ENCODE results near the gene KNDC1. TPM values are rescaled to one million over a fixed set of nuclear protein-coding genes. Genes with fewer than 3 reads are reported as not detected.

The KNDC1 gene
- polyA plus RNA-seq, 4 donors = 0.37 to 18.6 TPM; not detected in 2

DNA sequence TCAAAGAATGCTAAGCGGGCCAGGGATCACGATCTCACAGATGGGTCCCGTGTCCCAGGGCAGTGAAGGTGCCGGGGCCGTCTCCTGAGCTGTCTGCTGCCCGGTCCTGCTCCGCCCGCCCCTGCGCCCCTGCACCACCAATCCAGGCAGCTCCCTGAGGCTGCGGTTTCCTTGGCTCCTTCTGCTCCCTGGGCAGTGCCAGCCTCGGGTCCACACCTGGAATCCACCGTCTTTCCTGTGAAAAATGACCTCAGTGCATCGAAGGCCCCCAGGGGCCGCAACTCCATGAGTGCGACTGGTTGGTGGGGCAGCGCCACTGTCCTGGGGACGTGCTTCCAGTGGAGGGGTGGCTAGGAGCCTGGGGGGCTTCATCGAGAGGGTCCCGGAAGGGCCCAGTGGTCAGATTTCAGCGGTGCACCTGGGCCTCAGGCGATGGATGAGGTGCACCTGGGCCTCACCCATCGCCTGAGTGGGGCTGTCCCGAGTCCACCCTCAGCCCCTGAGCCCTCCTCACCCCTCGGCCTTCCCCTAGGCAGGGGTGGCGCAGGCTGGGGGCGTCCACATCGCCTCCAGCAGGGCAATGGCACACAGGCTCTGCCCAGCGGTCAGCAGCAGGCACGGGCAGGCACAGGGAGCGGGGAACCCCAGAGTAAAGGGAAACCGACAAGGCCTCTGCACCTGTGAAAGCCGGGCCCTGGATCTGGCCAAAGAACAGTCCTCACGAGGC lies 45.1 kb upstream of the KNDC1 start:
- H3K9me3 ChIP-seq (ENCODE audit: control insufficient read depth in 2 of 2, insufficient read depth in 1 of 2, low read depth in 1 of 2, low read length in 1 of 2) = peaks cover 0 to 7% of the 10 kb centered on the region in 2 donors
- H3K27ac ChIP-seq (ENCODE audit: low read depth in 1 of 3, low read length in 2 of 3) = no peak overlapping the region
- no peaks in the 10 kb centered on the region for H3K36me3 ChIP-seq (ENCODE audit: control insufficient read depth in 3 of 3, insufficient read depth in 2 of 3, low read depth in 1 of 3, low read length in 3 of 3)
- H3K4me3 ChIP-seq (ENCODE audit: low read depth in 1 of 3, low read length in 3 of 3) = no peak overlapping the region
- no peaks in the 10 kb centered on the region for H3K4me1 ChIP-seq (ENCODE audit: control insufficient read depth in 3 of 3, insufficient read depth in 2 of 3, low read depth in 1 of 3, low read length in 2 of 3)
- WGBS, 3 donors = 76 to 87% (median 81%) methylated on average over 32 to 33 of the region's 33 CpGs
- DNase-seq (no peak), FAIRE-seq (no peak)
- no peaks in the 10 kb centered on the region for H3K27me3 ChIP-seq (ENCODE audit: control insufficient read depth in 3 of 3, insufficient read depth in 3 of 3, low read length in 3 of 3)

DNA sequence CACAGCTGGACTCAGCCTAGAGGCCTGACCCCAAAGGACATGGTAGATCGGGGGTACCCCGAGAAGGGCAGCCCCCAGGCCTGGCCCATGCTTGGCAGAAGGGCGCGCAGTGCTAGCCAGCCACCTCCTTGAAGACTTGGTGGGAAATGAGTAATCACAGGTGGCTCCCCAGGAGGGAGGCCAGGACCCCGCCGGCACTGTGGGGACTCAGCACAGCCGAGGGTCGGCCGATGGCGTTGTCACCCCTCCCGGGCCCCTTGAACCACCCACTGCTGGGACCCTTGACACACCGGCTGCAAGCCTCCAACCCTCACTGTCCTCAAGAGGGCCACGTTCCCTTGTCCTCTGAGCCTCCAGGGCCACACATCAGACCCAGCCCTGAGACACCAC lies 44.6 kb upstream of the KNDC1 start:
- FAIRE-seq (no peak), DNase-seq (no peak)
- no peak overlapping the region for H3K27ac ChIP-seq (ENCODE audit: low read depth in 1 of 3, low read length in 2 of 3)
- WGBS, 3 donors = 62 to 76% (median 70%) methylated on average over 11 to 13 of the region's 13 CpGs
- H3K4me1 ChIP-seq (ENCODE audit: control insufficient read depth in 3 of 3, insufficient read depth in 2 of 3, low read depth in 1 of 3, low read length in 2 of 3) = no peaks in the 10 kb centered on the region
- no peaks in the 10 kb centered on the region for H3K27me3 ChIP-seq (ENCODE audit: control insufficient read depth in 3 of 3, insufficient read depth in 3 of 3, low read length in 3 of 3)
- no peaks in the 10 kb centered on the region for H3K36me3 ChIP-seq (ENCODE audit: control insufficient read depth in 3 of 3, insufficient read depth in 2 of 3, low read depth in 1 of 3, low read length in 3 of 3)
- no peak overlapping the region for H3K4me3 ChIP-seq (ENCODE audit: low read depth in 1 of 3, low read length in 3 of 3)
- peaks cover 0 to 7% of the 10 kb centered on the region in 2 donors for H3K9me3 ChIP-seq (ENCODE audit: control insufficient read depth in 2 of 2, insufficient read depth in 1 of 2, low read depth in 1 of 2, low read length in 1 of 2)

DNA sequence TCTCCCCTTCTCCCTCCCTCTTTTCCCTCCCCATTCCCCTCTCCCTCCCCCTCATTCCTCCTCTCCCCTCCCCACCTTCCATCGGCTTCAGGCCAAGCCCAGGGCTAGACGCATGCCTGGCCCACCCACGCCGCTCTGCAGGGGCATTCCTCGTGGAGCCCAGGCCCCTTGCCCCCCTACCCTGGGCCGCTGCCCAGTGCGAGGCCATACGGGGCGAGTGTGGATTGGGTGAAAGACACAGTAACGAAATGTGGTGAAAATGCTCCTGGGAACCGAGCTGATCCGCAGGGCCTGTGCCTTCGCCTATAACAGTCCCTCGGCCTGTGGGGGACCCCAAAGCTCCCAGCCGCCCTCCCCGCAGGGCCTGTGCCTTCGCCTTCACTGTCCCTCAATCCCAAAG lies 44.0 kb upstream of the KNDC1 start:
- Histone ChIP-seq H3K4me1 (ENCODE audit: control insufficient read depth in 3 of 3, insufficient read depth in 2 of 3, low read depth in 1 of 3, low read length in 2 of 3) (no peaks in the 10 kb centered on the region), H3K27ac (ENCODE audit: low read depth in 1 of 3, low read length in 2 of 3) (no peak overlapping the region), H3K27me3 (ENCODE audit: control insufficient read depth in 3 of 3, insufficient read depth in 3 of 3, low read length in 3 of 3) (no peaks in the 10 kb centered on the region), H3K9me3 (ENCODE audit: control insufficient read depth in 2 of 2, insufficient read depth in 1 of 2, low read depth in 1 of 2, low read length in 1 of 2) (peaks cover 0 to 7% of the 10 kb centered on the region in 2 donors), H3K4me3 (ENCODE audit: low read depth in 1 of 3, low read length in 3 of 3) (no peak overlapping the region), H3K36me3 (ENCODE audit: control insufficient read depth in 3 of 3, insufficient read depth in 2 of 3, low read depth in 1 of 3, low read length in 3 of 3) (no peaks in the 10 kb centered on the region)
- DNase-seq (no peak), FAIRE-seq (no peak)
- 62 to 69% (median 63%) methylated on average over 17 of the region's 17 CpGs for WGBS, 3 donors

DNA sequence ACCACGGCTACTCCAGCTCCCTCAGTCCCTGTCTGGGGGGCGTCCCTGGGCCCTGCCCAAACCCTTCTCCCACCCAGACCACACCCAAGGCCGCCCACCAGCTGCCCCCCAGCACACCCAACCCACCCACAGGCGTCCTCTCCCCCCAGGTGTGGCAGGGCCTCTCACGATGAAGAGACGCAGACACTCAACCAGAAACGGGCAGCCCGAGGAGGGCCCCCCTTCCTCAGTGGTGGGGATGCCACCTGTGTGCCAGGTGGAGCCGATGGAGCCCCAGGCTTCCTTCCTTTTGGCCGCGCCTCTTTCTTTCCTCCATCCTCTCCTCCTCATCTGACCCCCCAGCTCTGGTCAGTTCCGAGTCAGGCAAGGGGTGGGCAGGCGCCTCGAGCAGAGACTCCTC lies 43.6 kb upstream of the KNDC1 start:
- Histone ChIP-seq H3K27ac (ENCODE audit: low read depth in 1 of 3, low read length in 2 of 3) (no peak overlapping the region), H3K9me3 (ENCODE audit: control insufficient read depth in 2 of 2, insufficient read depth in 1 of 2, low read depth in 1 of 2, low read length in 1 of 2) (peaks cover 0 to 7% of the 10 kb centered on the region in 2 donors), H3K4me1 (ENCODE audit: control insufficient read depth in 3 of 3, insufficient read depth in 2 of 3, low read depth in 1 of 3, low read length in 2 of 3) (no peaks in the 10 kb centered on the region), H3K4me3 (ENCODE audit: low read depth in 1 of 3, low read length in 3 of 3) (no peak overlapping the region), H3K36me3 (ENCODE audit: control insufficient read depth in 3 of 3, insufficient read depth in 2 of 3, low read depth in 1 of 3, low read length in 3 of 3) (no peaks in the 10 kb centered on the region), H3K27me3 (ENCODE audit: control insufficient read depth in 3 of 3, insufficient read depth in 3 of 3, low read length in 3 of 3) (no peaks in the 10 kb centered on the region)
- 56 to 71% (median 68%) methylated on average over 10 to 14 of the region's 14 CpGs for WGBS, 3 donors
- FAIRE-seq (no peak), DNase-seq (no peak)

DNA sequence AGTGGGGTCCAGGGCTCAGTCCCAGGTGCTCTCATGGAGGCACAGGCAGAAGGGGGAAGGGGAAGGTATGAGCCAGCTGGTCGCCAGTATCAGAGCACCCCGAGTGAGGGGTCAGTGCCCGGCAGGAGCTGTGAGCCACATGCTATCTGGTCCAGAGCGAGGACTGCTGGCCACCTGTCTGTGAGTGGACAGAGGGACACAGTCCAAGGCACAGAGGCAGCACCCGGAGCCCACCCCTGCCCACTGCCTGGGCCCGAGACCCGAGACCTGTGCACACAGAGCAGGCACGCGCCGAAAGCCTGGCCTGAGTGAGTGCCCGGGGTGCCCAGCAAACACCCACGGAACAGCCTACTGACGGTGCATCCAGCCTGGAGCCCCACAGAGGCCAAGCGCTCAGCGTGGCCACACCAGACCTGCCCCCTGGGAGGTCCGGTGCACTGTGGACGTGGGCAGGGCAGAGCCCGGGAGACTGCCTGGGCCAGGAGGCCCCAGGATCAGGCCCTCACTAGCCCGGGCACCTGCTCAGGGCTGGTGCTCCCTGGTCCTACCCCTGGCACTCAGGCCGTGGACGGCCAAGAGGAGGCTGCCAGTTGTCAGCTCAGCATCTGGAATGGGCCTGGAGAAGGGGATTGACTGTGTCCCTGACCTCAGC lies 42.9 kb upstream of the KNDC1 start:
- no peaks in the 10 kb centered on the region for H3K27me3 ChIP-seq (ENCODE audit: control insufficient read depth in 3 of 3, insufficient read depth in 3 of 3, low read length in 3 of 3)
- H3K9me3 ChIP-seq (ENCODE audit: control insufficient read depth in 2 of 2, insufficient read depth in 1 of 2, low read depth in 1 of 2, low read length in 1 of 2) = peaks cover 0 to 7% of the 10 kb centered on the region in 2 donors
- no peak overlapping the region for H3K4me3 ChIP-seq (ENCODE audit: low read depth in 1 of 3, low read length in 3 of 3)
- DNase-seq (no peak), FAIRE-seq (no peak)
- no peaks in the 10 kb centered on the region for H3K36me3 ChIP-seq (ENCODE audit: control insufficient read depth in 3 of 3, insufficient read depth in 2 of 3, low read depth in 1 of 3, low read length in 3 of 3)
- no peak overlapping the region for H3K27ac ChIP-seq (ENCODE audit: low read depth in 1 of 3, low read length in 2 of 3)
- no peaks in the 10 kb centered on the region for H3K4me1 ChIP-seq (ENCODE audit: control insufficient read depth in 3 of 3, insufficient read depth in 2 of 3, low read depth in 1 of 3, low read length in 2 of 3)
- 82 to 91% (median 85%) methylated on average over 16 to 21 of the region's 21 CpGs for WGBS, 3 donors

DNA sequence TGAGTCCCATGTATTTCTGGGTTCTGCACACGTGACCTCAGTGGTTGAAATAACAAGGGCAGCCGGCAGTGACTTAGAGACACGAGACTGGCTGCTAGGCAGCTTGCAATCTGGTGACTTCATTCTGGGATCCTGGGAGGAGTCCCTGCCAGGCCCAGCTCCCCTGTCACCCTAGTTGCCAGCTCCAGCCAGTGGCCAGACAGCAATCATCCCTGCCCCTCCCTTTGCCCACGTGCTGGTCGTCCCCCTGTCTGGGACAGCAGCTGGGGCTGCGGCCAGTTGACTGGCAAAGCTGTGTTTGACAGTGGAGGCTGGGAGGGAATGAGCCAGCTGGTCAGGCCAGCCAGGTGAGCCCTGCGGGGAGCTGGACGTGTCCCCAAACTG lies 42.3 kb upstream of the KNDC1 start:
- 62 to 77% (median 63%) methylated on average over 8 of the region's 8 CpGs for WGBS, 3 donors

DNA sequence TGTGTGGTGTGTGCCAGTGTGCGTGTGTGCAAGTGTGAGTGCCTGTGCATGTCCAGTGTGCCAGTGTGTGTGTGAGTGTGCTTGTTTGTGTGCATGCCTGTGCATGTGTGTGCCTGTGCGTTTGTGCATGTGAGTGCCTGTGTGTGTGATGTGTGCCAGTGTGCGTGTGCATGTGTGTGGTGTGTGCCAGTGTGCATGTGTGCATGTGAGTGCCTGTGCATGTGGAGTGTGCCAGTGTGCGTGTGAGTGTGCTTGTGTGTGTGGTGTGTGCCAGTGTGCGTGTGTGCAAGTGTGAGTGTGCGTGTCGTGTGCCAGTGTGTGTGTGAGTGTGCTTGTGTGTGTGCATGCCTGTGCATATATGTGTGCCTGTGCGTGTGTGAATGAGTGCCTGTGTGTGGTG lies 38.5 kb upstream of the KNDC1 start:
- no peaks in the 10 kb centered on the region for H3K36me3 ChIP-seq (ENCODE audit: control insufficient read depth in 3 of 3, insufficient read depth in 2 of 3, low read depth in 1 of 3, low read length in 3 of 3)
- 90 to 96% (median 94%) methylated on average over 8 of the region's 8 CpGs for WGBS, 3 donors
- H3K4me1 ChIP-seq (ENCODE audit: control insufficient read depth in 3 of 3, insufficient read depth in 2 of 3, low read depth in 1 of 3, low read length in 2 of 3) = no peaks in the 10 kb centered on the region
- no peak overlapping the region for H3K27ac ChIP-seq (ENCODE audit: low read depth in 1 of 3, low read length in 2 of 3)
- FAIRE-seq (no peak), DNase-seq (no peak)
- peaks cover 0 to 4% (median 2%) of the 10 kb centered on the region in 3 donors for H3K27me3 ChIP-seq (ENCODE audit: control insufficient read depth in 3 of 3, insufficient read depth in 3 of 3, low read length in 3 of 3)
- no peaks in the 10 kb centered on the region for H3K9me3 ChIP-seq (ENCODE audit: control insufficient read depth in 2 of 2, insufficient read depth in 1 of 2, low read depth in 1 of 2, low read length in 1 of 2)
- H3K4me3 ChIP-seq (ENCODE audit: low read depth in 1 of 3, low read length in 3 of 3) = no peak overlapping the region

More for the DNA sequence above, 42.3 kb upstream of the KNDC1 start:
- no peak for DNase-seq
- no peak for FAIRE-seq
- Histone ChIP-seq H3K4me3 (ENCODE audit: low read depth in 1 of 3, low read length in 3 of 3) (no peak overlapping the region), H3K27ac (ENCODE audit: low read depth in 1 of 3, low read length in 2 of 3) (no peak overlapping the region), H3K27me3 (ENCODE audit: control insufficient read depth in 3 of 3, insufficient read depth in 3 of 3, low read length in 3 of 3) (no peaks in the 10 kb centered on the region), H3K9me3 (ENCODE audit: control insufficient read depth in 2 of 2, insufficient read depth in 1 of 2, low read depth in 1 of 2, low read length in 1 of 2) (peaks cover 0 to 4% of the 10 kb centered on the region in 2 donors), H3K36me3 (ENCODE audit: control insufficient read depth in 3 of 3, insufficient read depth in 2 of 3, low read depth in 1 of 3, low read length in 3 of 3) (no peaks in the 10 kb centered on the region), H3K4me1 (ENCODE audit: control insufficient read depth in 3 of 3, insufficient read depth in 2 of 3, low read depth in 1 of 3, low read length in 2 of 3) (no peaks in the 10 kb centered on the region)

DNA sequence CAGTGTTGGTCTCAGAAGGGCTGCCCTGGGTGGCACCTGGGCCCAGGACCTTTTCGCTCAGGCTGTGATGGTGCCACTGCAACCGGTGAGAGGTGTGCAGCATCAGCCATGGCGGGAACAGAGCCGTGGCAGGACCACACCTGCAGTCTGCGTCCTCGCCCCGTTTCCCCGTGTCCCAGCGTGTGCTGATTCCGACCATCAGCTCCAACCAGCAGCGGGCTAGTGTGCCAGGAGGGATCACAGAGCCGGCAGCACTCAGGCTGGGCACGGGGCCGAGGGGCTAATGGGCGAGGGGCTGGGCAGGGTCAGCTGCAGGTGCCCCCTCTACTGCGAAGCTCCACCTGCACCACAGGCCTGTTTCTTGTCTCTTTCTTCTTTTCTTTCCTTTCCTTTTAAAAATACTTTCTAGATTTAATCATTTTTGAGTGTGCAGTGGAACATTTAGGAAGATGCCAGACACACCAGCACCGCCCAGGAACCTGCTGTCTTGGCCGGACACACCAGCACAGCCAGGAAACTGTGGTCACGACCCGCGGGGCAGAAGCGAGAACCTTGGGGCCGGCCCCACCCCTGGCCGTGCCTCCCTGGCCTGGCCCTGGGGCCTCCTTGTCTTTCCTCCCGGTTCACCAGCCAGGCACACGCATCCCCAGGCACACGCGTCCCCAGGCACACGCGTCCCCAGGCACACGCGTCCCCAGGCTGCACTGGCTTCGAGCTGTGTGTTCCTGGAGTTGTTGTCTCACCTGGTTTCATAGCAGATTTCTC lies 37.7 kb upstream of the KNDC1 start:
- WGBS, 3 donors = 69 to 87% (median 80%) methylated on average over 28 to 33 of the region's 33 CpGs
- peaks cover 0 to 4% (median 2%) of the 10 kb centered on the region in 3 donors for H3K27me3 ChIP-seq (ENCODE audit: control insufficient read depth in 3 of 3, insufficient read depth in 3 of 3, low read length in 3 of 3)

More for the DNA sequence above, 37.7 kb upstream of the KNDC1 start:
- Histone ChIP-seq H3K4me3 (ENCODE audit: low read depth in 1 of 3, low read length in 3 of 3) (no peak overlapping the region), H3K9me3 (ENCODE audit: control insufficient read depth in 2 of 2, insufficient read depth in 1 of 2, low read depth in 1 of 2, low read length in 1 of 2) (no peaks in the 10 kb centered on the region), H3K4me1 (ENCODE audit: control insufficient read depth in 3 of 3, insufficient read depth in 2 of 3, low read depth in 1 of 3, low read length in 2 of 3) (no peaks in the 10 kb centered on the region), H3K27ac (ENCODE audit: low read depth in 1 of 3, low read length in 2 of 3) (no peak overlapping the region), H3K36me3 (ENCODE audit: control insufficient read depth in 3 of 3, insufficient read depth in 2 of 3, low read depth in 1 of 3, low read length in 3 of 3) (no peaks in the 10 kb centered on the region)
- no peak for FAIRE-seq
- DNase-seq = no peak

Data from small intestine (tissue), 7 donors.